OCI-LY7 (cell line): ENCODE data around the gene PRKN. TPM values are rescaled to one million over a fixed set of nuclear protein-coding genes. Genes with fewer than 3 reads are reported as not detected.

Experiments
- BruUV-seq: library from RNA; stranded (reverse); fragments of 400-500 nt; replicated peaks from 2 replicates; lab custom pipeline; 2021; lab: Mats Ljungman, UMichigan
- CTCF ChIA-PET: fragments of 300-600 bp; sonication (Branson Sonifier 250); formaldehyde crosslinking; loops from one replicate; lab custom pipeline; 2022; ENCODE audit warnings: antibody characterized with exemption; ENCODE audit not compliant: unreplicated experiment; lab: Charles Lee
- POLR2A ChIA-PET: fragments of 300-600 bp; sonication (Branson Sonifier 250); formaldehyde crosslinking; loops from one replicate; lab custom pipeline; 2022; ENCODE audit warnings: antibody characterized with exemption; lab: Charles Lee
- DNase-seq: peaks from one replicate; pipeline ENCODE4 v3.0.0-alpha.2; 2015; ENCODE audit warnings: low spot score
- H2AFZ ChIP-seq: fragments of 200-600 bp; sonication (generic), shearing (Covaris generic); 2 replicates; pipeline ENCODE4 v1.6.1; 2014; ENCODE audit warnings: mild to moderate bottlenecking, antibody characterized with exemption, low read length, moderate library complexity
- H3K27ac ChIP-seq: fragments of 200-600 bp; sonication (generic); 2 replicates; pipeline ENCODE4 v1.5.1; 2014; ENCODE audit warnings: mixed run types, low read depth, mild to moderate bottlenecking, moderate library complexity, low read length, inconsistent platforms; ENCODE audit not compliant: poor library complexity, severe bottlenecking
- H3K36me3 ChIP-seq: fragments of 200-600 bp; sonication (generic); 2 replicates; pipeline ENCODE4 v1.6.1; 2014; ENCODE audit warnings: mild to moderate bottlenecking, antibody characterized with exemption, low read length, moderate library complexity, mixed read lengths; ENCODE audit not compliant: insufficient read depth
- H3K4me1 ChIP-seq: fragments of 200-600 bp; sonication (generic); 2 replicates; pipeline ENCODE4 v1.5.1; 2014; ENCODE audit warnings: mild to moderate bottlenecking, low read length; ENCODE audit not compliant: insufficient read depth, poor library complexity, severe bottlenecking
- H3K4me2 ChIP-seq: fragments of 200-600 bp; sonication (generic); 2 replicates; pipeline ENCODE4 v1.6.1; 2014; ENCODE audit warnings: mild to moderate bottlenecking, low read length
- H3K4me3 ChIP-seq: fragments of 200-600 bp; sonication (generic); 2 replicates; pipeline ENCODE4 v1.5.1; 2014; ENCODE audit warnings: mild to moderate bottlenecking, low read depth, low read length; ENCODE audit not compliant: poor library complexity, severe bottlenecking
- H3K79me2 ChIP-seq: fragments of 200-600 bp; sonication (generic); 2 replicates; pipeline ENCODE4 v1.6.1; 2016; ENCODE audit warnings: low read depth, mild to moderate bottlenecking, low read length, moderate library complexity, mixed read lengths; ENCODE audit not compliant: insufficient read depth
- H3K9me2 ChIP-seq: fragments of 200-600 bp; sonication (generic); 2 replicates; pipeline ENCODE4 v1.6.1; 2016; ENCODE audit warnings: mild to moderate bottlenecking, low read length, mixed read lengths; ENCODE audit not compliant: insufficient read depth
- H3K9me3 ChIP-seq: fragments of 200-600 bp; sonication (generic); 2 replicates; pipeline ENCODE4 v1.6.1; 2014; ENCODE audit warnings: mild to moderate bottlenecking, mixed run types, low read length, mixed read lengths
- H4K20me1 ChIP-seq: fragments of 200-600 bp; sonication (generic); 2 replicates; pipeline ENCODE4 v1.6.1; 2014; ENCODE audit warnings: mild to moderate bottlenecking, antibody characterized with exemption, low read length, moderate library complexity, mixed read lengths; ENCODE audit not compliant: insufficient read depth
- CTCF ChIP-seq: fragments of 200-600 bp; sonication (generic); conservative IDR thresholded peaks from 2 replicates; pipeline ENCODE4 v1.5.1; 2014; ENCODE audit warnings: mild to moderate bottlenecking, antibody characterized with exemption, low read length, moderate library complexity, mixed read lengths
- EZH2phosphoT487 ChIP-seq: fragments of 200-600 bp; sonication (generic); IDR thresholded peaks from 2 replicates; pipeline ENCODE4 v1.6.1; 2018; ENCODE audit warnings: low read depth, borderline replicate concordance, mild to moderate bottlenecking, mixed run types, antibody characterized with exemption, low read length, moderate library complexity, mixed read lengths
- intact Hi-C: fragments of 100-400 bp; cut with micrococcal nuclease; formaldehyde crosslinking; loops from one replicate; pipeline ENCODE4 v1.10.0; 2022; ENCODE audit not compliant: unreplicated experiment
- total RNA-seq, 2 experiments: library from RNA; depleted of rRNA in 1 of 2; stranded (reverse); fragments of >200 nt in 1 of 2; shearing (Covaris generic) in 1 of 2; gene quantifications; 2 replicates each; pipeline ENCODE4 v1.2.3, GENCODE V29; 2014 to 2022

PRKN gene
- total RNA-seq, 2 experiments from 2014 or later, result 1.3 to 2.0 TPM

GRCh38 chr6:162581988-162582780, 145.4 kb downstream of the PRKN start:
- ChIA-PET CTCF (no interaction called here), POLR2A (no interaction called here)
- BruUV-seq, result no TSS peak

GRCh38 chr6:162580619-162581018, 146.9 kb downstream of the PRKN start:
- Histone ChIP-seq H3K4me3 (no peak overlapping the region), H3K36me3 (no peaks in the 10 kb centered on the region), H3K79me2 (no peaks in the 10 kb centered on the region), H4K20me1 (no peaks in the 10 kb centered on the region), H3K9me2 (no peaks in the 10 kb centered on the region), H3K9me3 (no peaks in the 10 kb centered on the region), H3K4me1 (no peaks in the 10 kb centered on the region), H3K27ac (no peak overlapping the region), H3K4me2 (no peak overlapping the region), H2AFZ (no peak overlapping the region)
- no peak for DNase-seq
- no peak for TF ChIP-seq CTCF
- TF ChIP-seq EZH2phosphoT487, result no peak
- CTCF ChIA-PET, result no interaction called here
- POLR2A ChIA-PET, result no interaction called here
- BruUV-seq, result no TSS peak
- intact Hi-C loops, result no loop called here

More at GRCh38 chr6:162581988-162582780, 145.4 kb downstream of the PRKN start:
- DNase-seq, result no peak
- Histone ChIP-seq H3K9me3 (no peaks in the 10 kb centered on the region), H3K4me1 (no peaks in the 10 kb centered on the region), H3K4me2 (no peak overlapping the region), H3K79me2 (no peaks in the 10 kb centered on the region), H4K20me1 (no peaks in the 10 kb centered on the region), H3K4me3 (no peak overlapping the region), H2AFZ (no peak overlapping the region), H3K36me3 (no peaks in the 10 kb centered on the region), H3K9me2 (no peaks in the 10 kb centered on the region), H3K27ac (no peak overlapping the region)
- no peak for TF ChIP-seq EZH2phosphoT487
- intact Hi-C loops, result no loop called here

DNA sequence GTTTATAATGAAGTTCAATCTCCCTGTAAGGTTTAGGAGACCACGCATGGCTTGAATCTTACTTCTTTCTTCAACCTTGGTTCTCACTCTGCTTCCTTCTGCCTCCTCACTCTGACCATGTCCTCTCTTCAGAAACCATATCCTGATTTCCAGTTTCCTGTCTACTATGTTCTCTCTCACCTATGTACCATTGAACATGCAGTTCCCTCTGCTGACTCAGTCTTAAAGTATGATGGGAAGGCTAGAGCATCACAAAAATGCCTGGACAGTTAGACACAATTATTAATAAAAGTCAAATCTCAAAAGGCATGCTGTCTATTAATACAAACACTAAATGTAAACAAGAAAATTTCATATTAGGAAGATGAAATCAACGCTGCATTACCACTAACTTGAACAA, 151.6 kb downstream of the PRKN start:
- Histone ChIP-seq H3K9me3 (no peaks in the 10 kb centered on the region), H3K79me2 (no peaks in the 10 kb centered on the region), H2AFZ (no peak overlapping the region), H3K36me3 (no peaks in the 10 kb centered on the region), H3K4me3 (no peak overlapping the region), H3K4me1 (no peaks in the 10 kb centered on the region), H3K4me2 (no peak overlapping the region), H4K20me1 (no peaks in the 10 kb centered on the region), H3K27ac (no peak overlapping the region), H3K9me2 (no peaks in the 10 kb centered on the region)
- intact Hi-C loops, result no loop called here
- DNase-seq, result no peak
- ChIA-PET CTCF (no interaction called here), POLR2A (no interaction called here)
- TF ChIP-seq CTCF (no peak), EZH2phosphoT487 (no peak)
- BruUV-seq, result no TSS peak
